Uterus (tissue), 4 donors: Measurements from ENCODE around the gene JADE3. TPM values are rescaled to one million over a fixed set of nuclear protein-coding genes. Genes with fewer than 3 reads are reported as not detected.
"Not testable (repeated sequence)": the region's sequence is repeated elsewhere in the genome, so short reads cannot be mapped to it uniquely, and the experiment has no call there.

Source experiments
- DNase-seq, 2 donors: peaks; one replicate each; pipeline ENCODE4 v3.0.0-alpha.2; 2019 to 2020
- H3K27ac ChIP-seq, 2 donors: fragments of 200-600 bp; sonication (generic); 1 replicate in 1 of 2; 2 replicates in 1 of 2; pipeline ENCODE4 v1.5.1; 2016 to 2018
- H3K27me3 ChIP-seq, 2 donors: fragments of 200-600 bp; sonication (generic); one replicate each; pipeline ENCODE4 v1.5.1; 2018 to 2019; ENCODE audit warnings: control low read depth in 1 of 2
- H3K36me3 ChIP-seq, 2 donors: fragments of 200-600 bp; sonication (generic); one replicate each; pipeline ENCODE4 v1.5.1; 2019; ENCODE audit warnings: control low read depth in 1 of 2
- H3K4me1 ChIP-seq, 2 donors: fragments of 200-600 bp; sonication (generic); one replicate each; pipeline ENCODE4 v1.5.1; 2018 to 2019; ENCODE audit warnings: control low read depth in 1 of 2
- H3K4me3 ChIP-seq, 2 donors: fragments of 200-600 bp; sonication (generic); 1 replicate in 1 of 2; 2 replicates in 1 of 2; pipeline ENCODE4 v1.5.1; 2018 to 2019; ENCODE audit warnings: mild to moderate bottlenecking in 1 of 2
- H3K9me3 ChIP-seq, 2 donors: fragments of 200-600 bp; sonication (generic); one replicate each; pipeline ENCODE4 v1.5.1; 2019; ENCODE audit warnings: control low read depth in 1 of 2
- CTCF ChIP-seq, 4 experiments: fragments of 200-600 bp in 2 of 4; fragments of 450-650 bp in 2 of 4; sonication (generic) in 2 of 4; IDR thresholded peaks; one replicate each; pipeline ENCODE4 v1.5.1; 2016 to 2019; ENCODE audit warnings: antibody characterized with exemption in 4 of 4, mild to moderate bottlenecking in 2 of 4, moderate library complexity in 1 of 4
- POLR2A ChIP-seq, 2 donors: fragments of 450-650 bp; IDR thresholded peaks; one replicate each; pipeline ENCODE4 v1.6.1; 2016; ENCODE audit warnings: antibody characterized with exemption in 2 of 2, mild to moderate bottlenecking in 1 of 2, moderate library complexity in 1 of 2
- intact Hi-C: fragments of 100-400 bp; cut with DNase I; formaldehyde crosslinking; loops from one replicate; pipeline ENCODE4 v1.15.1; 2023; ENCODE audit warnings: low total_unique reads
- total RNA-seq, 4 donors: library from RNA; depleted of rRNA in 3 of 4; stranded (reverse); fragments of >200 nt in 3 of 4; gene quantifications; one replicate each; pipeline versions ENCODE4 v1.1.0 to v1.2.4, GENCODE V29; 2014 to 2023
- donor health status: DM: yes; HTN: yes; CAD: no.

JADE3 gene
- total RNA-seq, 4 donors from 2014 or later: 6.9 to 15.5 (median 10.2) TPM

GRCh38 chrX:46959985-46960700, 47.9 kb downstream of the JADE3 start:
- Histone ChIP-seq H3K4me1 (no peaks in the 10 kb centered on the region), H3K27ac (peak overlapping the region; percentile 49 to 56), H3K4me3 (no peak overlapping the region), H3K27me3 (no peaks in the 10 kb centered on the region), H3K9me3 (no peaks in the 10 kb centered on the region), H3K36me3 (no peaks in the 10 kb centered on the region)
- TF ChIP-seq POLR2A (IDR thresholded peaks at IDR 0.05) (no peak), CTCF (IDR thresholded peaks at IDR 0.05) (no peak)
- intact Hi-C loops: no loop called here
- DNase-seq: no peak

DNA sequence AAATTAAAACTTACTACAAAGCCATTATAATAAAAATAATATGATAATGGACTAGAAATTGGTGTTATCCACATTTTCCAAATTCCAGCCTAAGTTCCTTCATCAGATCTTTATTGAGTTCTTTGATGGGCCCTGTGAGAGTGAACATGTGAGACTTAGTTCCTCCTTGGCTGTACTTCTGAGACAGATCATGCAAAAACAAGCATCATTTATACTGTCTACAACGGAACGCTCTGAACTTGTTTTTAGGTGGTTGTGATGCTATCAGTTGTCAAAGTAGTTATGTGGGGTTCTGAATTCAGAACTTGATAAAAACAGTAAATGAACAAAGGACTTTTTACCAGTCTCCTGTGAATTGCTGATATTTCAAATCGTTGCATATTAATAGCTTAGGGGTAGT, 48.9 kb downstream of the JADE3 start:
- Histone ChIP-seq H3K9me3 (no peaks in the 10 kb centered on the region), H3K36me3 (no peaks in the 10 kb centered on the region), H3K27me3 (no peaks in the 10 kb centered on the region), H3K4me3 (no peak overlapping the region), H3K27ac (peak overlapping the region; percentile 49 to 56), H3K4me1 (no peaks in the 10 kb centered on the region)
- no peak for TF ChIP-seq CTCF (IDR thresholded peaks at IDR 0.05)
- TF ChIP-seq POLR2A (IDR thresholded peaks at IDR 0.05): no peak
- no peak for DNase-seq
- intact Hi-C loops: no loop called here

- Histone ChIP-seq H3K4me1 (no peaks in the 10 kb centered on the region), H3K4me3 (no peak overlapping the region), H3K36me3 (no peaks in the 10 kb centered on the region), H3K9me3 (no peaks in the 10 kb centered on the region), H3K27me3 (no peaks in the 10 kb centered on the region), H3K27ac (peak overlapping the region; percentile 6 to 49)
- no peak for TF ChIP-seq CTCF (IDR thresholded peaks at IDR 0.05)
- TF ChIP-seq POLR2A (IDR thresholded peaks at IDR 0.05): no peak
- intact Hi-C loops: no loop called here
- no peak for DNase-seq
These were observed 49.5 kb downstream of the JADE3 start for GRCh38 chrX:46961574-46962283.

DNA sequence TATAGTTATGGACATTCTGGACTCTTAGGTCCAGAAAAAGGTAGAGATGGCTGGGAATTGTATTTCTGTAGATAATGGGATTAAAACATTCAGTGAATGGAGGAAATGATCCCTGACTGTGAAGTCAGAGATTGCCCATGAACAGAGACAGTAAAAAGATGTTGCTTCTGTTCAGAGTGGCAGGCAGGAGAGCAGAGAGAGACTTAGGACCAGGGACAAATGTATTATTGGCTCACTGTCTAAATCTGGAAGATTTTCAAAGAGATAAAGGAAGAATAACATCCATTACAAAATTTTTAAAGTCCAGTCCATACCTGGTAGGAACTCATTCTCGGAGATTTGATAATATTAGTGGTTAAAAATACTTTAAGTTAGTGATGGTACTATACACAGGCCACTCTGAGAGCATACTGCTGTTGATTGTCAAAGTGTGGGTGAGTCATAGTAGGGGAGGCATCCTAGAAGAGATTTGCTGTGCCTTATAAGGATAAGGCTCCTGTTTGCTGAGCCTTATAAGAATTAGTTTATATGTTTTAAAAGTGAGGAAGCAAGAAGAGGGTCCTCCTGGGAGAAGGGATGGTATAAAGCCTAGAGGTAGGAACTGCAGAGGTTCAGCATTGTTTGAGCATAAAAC, 53.0 kb downstream of the JADE3 start:
- Histone ChIP-seq H3K27ac (peak overlapping the region; percentile 66 to 74), H3K27me3 (peaks cover 0 to under 1% of the 10 kb centered on the region in 2 donors), H3K4me3 (no peak overlapping the region), H3K9me3 (no peaks in the 10 kb centered on the region), H3K4me1 (no peaks in the 10 kb centered on the region), H3K36me3 (no peaks in the 10 kb centered on the region)
- TF ChIP-seq POLR2A (IDR thresholded peaks at IDR 0.05) (peak in 1 of 2 donors; percentile 15), CTCF (IDR thresholded peaks at IDR 0.05) (no peak)
- intact Hi-C loops: no loop called here
- no peak for DNase-seq

DNA sequence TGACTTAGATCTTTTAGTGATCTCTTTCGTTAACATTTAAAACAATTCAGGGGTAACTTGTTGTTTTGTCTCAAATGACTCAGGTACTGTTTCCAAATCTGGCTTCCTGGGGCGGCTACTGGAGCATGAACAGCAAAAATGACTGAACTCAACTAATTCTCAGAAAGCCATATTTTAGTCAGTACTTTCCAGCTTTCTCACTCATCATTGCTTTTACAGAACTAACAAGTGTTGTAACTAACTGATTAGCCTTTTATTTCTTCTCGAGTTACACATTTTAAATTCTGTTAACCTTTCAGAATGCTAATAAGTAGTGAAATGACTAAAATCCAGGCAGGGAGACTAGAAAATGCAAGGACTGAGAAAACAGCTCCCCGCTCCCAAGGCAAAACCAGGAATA, 55.3 kb downstream of the JADE3 start:
- H3K36me3 ChIP-seq: no peaks in the 10 kb centered on the region
- intact Hi-C loops: no loop called here
- TF ChIP-seq CTCF (IDR thresholded peaks at IDR 0.05): no peak
- TF ChIP-seq POLR2A (IDR thresholded peaks at IDR 0.05): no peak
- H3K27me3 ChIP-seq: peaks cover 0 to 4% of the 10 kb centered on the region in 2 donors
- no peak for DNase-seq
- no peaks in the 10 kb centered on the region for H3K4me1 ChIP-seq
- H3K27ac ChIP-seq: peak overlapping the region in 1 of 2 donors; percentile 5
- H3K9me3 ChIP-seq: no peaks in the 10 kb centered on the region
- no peak overlapping the region for H3K4me3 ChIP-seq

DNA sequence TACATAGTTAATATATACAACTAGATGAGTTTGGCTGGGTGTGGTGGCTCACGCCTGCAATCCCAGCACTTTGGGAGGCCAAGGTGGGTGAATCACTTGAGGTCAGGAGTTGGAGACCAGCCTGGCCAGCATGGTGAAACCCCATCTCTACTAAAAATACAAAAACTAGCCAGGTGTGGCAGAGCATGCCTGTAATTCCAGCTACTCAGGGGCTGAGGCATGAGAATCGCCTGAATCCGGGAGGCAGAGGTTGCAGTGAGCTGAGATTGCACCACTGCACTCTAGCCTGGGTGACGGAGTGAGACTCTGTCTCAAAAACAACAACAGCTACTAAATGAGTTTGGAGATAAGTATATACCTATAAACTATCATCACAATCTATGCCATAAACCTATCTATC, 64.8 kb downstream of the JADE3 start:
- H3K9me3 ChIP-seq, H3K4me1 ChIP-seq, H3K36me3 ChIP-seq, H3K4me3 ChIP-seq, intact Hi-C loops, DNase-seq, H3K27me3 ChIP-seq, H3K27ac ChIP-seq: not testable (repeated sequence)
